ENCODE measurements around the gene PLTP.
"Not testable (repeated sequence)": the region's sequence is repeated elsewhere in the genome, so short reads cannot be mapped to it uniquely, and the experiment has no call there.

The PLTP gene

GRCh38 chr20:45944151-45944964, 32.4 kb upstream of the PLTP start:
- no peak for DNase-seq

GRCh38 chr20:45943613-45944012, 31.7 kb upstream of the PLTP start:
- no peak for DNase-seq

- DNase-seq = no peak
Measured at GRCh38 chr20:45940469-45940868, 28.5 kb upstream of the PLTP start.

- DNase-seq = no peak
Measured at GRCh38 chr20:45940053-45940452, 28.1 kb upstream of the PLTP start.

GRCh38 chr20:45938727-45939438, 26.9 kb upstream of the PLTP start:
- no peak for DNase-seq

GRCh38 chr20:45937765-45938164, 25.8 kb upstream of the PLTP start:
- DNase-seq = no peak

GRCh38 chr20:45935416-45936046, 23.6 kb upstream of the PLTP start:
- no peak for DNase-seq

GRCh38 chr20:45934586-45935415, 22.8 kb upstream of the PLTP start, which contains the start of gene PCIF1:
TSS of gene PCIF1 (plus strand) at chr20:45934683. CDS start at chr20:45939000, 4,317 bp downstream.
- DNase-seq = peak; percentile 98

GRCh38 chr20:45934046-45934585, 22.2 kb upstream of the PLTP start:
- DNase-seq = no peak

- no peak for DNase-seq
Measured at GRCh38 chr20:45933266-45934045, 21.5 kb upstream of the PLTP start.

- not testable (repeated sequence) for DNase-seq
Measured at GRCh38 chr20:45931680-45932079, 19.7 kb upstream of the PLTP start.

GRCh38 chr20:45927071-45927878, 15.3 kb upstream of the PLTP start:
- no peak for DNase-seq

- DNase-seq = no peak
Measured at GRCh38 chr20:45926731-45927070, 14.7 kb upstream of the PLTP start.

- DNase-seq = no peak
Measured at GRCh38 chr20:45925821-45926506, 14.0 kb upstream of the PLTP start.

- no peak for DNase-seq
Measured at GRCh38 chr20:45924391-45925261, 12.7 kb upstream of the PLTP start.

- no peak for DNase-seq
Measured at GRCh38 chr20:45921337-45922189, 9.6 kb upstream of the PLTP start.

- DNase-seq = no peak
Measured at GRCh38 chr20:45920462-45921336, 8.7 kb upstream of the PLTP start.

Measured in amniotic stem cell (primary cell).